A549 treated with dexamethasone at 1 μM for 4 hours (cell line): Measurements from ENCODE around the gene SST. TPM values are rescaled to one million over a fixed set of nuclear protein-coding genes. Genes with fewer than 3 reads are reported as not detected.

ENCODE experiments used
- total RNA-seq: library from RNA; stranded (reverse); fragments of 200-300 nt; extraction: Qiagen RNA extraction; gene quantifications from 5 replicates; pipeline ENCODE4 v1.2.3, GENCODE V29; 2022

Gene SST
- not detected in 5 replicates for total RNA-seq

DNA sequence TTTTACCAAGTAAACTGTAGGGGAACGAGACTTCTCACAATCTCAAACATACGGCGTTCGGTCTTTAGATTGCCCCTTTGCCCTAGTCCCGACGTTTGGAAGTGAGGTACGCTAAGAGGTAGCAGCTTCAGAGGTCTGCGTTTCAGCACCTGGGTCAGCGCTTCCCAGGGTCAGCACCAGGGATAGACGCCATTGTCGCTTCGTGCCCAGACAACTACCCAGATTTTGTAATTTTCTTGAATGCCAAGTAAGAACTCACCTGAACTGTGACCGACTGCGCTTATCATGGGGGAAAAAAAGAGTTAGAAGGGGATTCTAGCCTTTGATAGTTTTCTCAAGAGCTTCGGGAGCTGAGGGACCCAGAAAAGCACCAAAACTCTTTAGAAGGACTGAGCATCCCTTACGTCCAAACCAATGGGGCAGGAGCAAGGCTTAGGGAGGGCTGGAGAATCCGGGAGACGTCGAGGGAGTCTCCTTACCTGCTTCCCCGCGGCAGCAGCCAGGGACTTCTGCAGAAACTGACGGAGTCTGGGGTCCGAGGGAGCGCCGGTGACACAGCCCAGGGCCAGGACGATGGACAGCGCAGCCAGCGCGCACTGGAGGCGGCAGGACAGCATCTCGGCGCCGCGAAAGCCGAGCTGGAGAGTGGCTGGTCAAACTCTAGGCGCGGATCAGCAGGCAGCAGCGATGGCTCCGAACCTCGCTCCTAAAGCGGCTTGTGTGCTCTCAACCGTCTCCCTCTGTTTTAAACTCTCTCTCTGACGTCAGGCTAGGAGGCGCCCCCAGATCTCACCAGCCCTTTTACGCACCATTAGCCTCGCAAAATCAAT is at the start of gene SST:
Gene SST, minus strand, starts transcription at position 720 of the 830 bp plus-strand sequence. Its CDS starts 103 bp downstream, at position 617.

DNA sequence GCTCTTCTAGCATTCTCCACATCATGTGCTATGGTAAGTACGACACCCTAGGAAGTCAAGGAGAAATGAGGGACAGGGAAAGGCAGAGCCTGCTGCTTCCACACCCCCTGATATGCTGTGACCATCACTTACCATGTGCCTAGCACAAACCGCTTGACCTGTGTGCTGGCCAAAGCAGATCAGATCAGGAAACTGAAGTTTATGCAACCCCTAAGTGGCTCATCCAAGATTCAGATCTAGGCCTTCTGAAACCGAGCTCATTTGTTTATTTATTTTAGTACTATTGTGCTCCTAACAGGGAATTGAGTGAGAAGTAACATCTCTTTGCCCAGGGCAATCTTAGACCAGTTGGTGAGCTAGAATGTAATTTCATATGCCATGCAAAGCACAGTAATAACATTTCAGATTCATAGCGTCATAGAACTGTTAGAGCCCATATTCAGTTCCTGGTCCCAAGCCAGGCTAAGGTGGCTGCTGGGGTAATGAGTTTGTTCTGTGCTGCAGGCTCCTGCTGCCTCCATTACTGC is 32.4 kb upstream of the SST start, which contains the start of gene RTP2:
Gene RTP2, minus strand, starts transcription at position 51 of the 527 bp plus-strand sequence. CDS start 429 bp downstream, outside the sequence.

Other genes starting within 250 kb of the SST start
- gene RTP2, start 32.2 kb upstream of the SST start, total RNA-seq = not detected in 5 replicates
- gene BCL6, start 75.1 kb upstream of the SST start, total RNA-seq = 10.7 to 17.8 TPM (median 16.0 TPM) in 5 replicates